NCI-H1694 treated with DMSO at 0.1 percent for 48 hours (cell line): Measurements from ENCODE around the gene ASAH2B.
"Not testable (repeated sequence)": the region's sequence is repeated elsewhere in the genome, so short reads cannot be mapped to it uniquely, and the experiment has no call there.

ENCODE experiments used
- DNase-seq: peaks from one replicate; lab custom pipeline; 2025; lab: John Stamatoyannopoulos, UW

The ASAH2B gene

GRCh38 chr10:50739618-50740292 lies at the start of gene ASAH2B:
TSS of gene ASAH2B (plus strand) at chr10:50739936. CDS start at chr10:50745131, 5,195 bp downstream.
- DNase-seq = peak; percentile 71

- DNase-seq = not testable (repeated sequence)
These were observed 41.9 kb upstream of the ASAH2B start for GRCh38 chr10:50697819-50698218.

GRCh38 chr10:50701947-50702346 lies 37.8 kb upstream of the ASAH2B start:
- DNase-seq = not testable (repeated sequence)

- DNase-seq = not testable (repeated sequence)
These were observed 36.7 kb upstream of the ASAH2B start for GRCh38 chr10:50702997-50703396.

GRCh38 chr10:50704436-50705079 lies 35.2 kb upstream of the ASAH2B start:
- peak; percentile 22 for DNase-seq

- not testable (repeated sequence) for DNase-seq
These were observed 33.7 kb upstream of the ASAH2B start for GRCh38 chr10:50706006-50706405.

GRCh38 chr10:50710241-50710640 lies 29.5 kb upstream of the ASAH2B start:
- not testable (repeated sequence) for DNase-seq

GRCh38 chr10:50723812-50724211 lies 15.9 kb upstream of the ASAH2B start:
- DNase-seq = not testable (repeated sequence)

GRCh38 chr10:50728112-50728511 lies 11.6 kb upstream of the ASAH2B start:
- DNase-seq = not testable (repeated sequence)

GRCh38 chr10:50738987-50739617 lies 634 bp upstream of the ASAH2B start:
- not testable (repeated sequence) for DNase-seq

GRCh38 chr10:50740293-50740648 lies 535 bp downstream of the ASAH2B start:
- DNase-seq = peak; percentile 15

- DNase-seq = not testable (repeated sequence)
These were observed 3.1 kb downstream of the ASAH2B start for GRCh38 chr10:50742820-50743219.

- DNase-seq = not testable (repeated sequence)
These were observed 27.2 kb downstream of the ASAH2B start for GRCh38 chr10:50766774-50767513.

GRCh38 chr10:50772042-50772441 lies 32.3 kb downstream of the ASAH2B start:
- not testable (repeated sequence) for DNase-seq

- not testable (repeated sequence) for DNase-seq
These were observed 35.1 kb downstream of the ASAH2B start for GRCh38 chr10:50774868-50775267.

- DNase-seq = not testable (repeated sequence)
These were observed 40.3 kb downstream of the ASAH2B start for GRCh38 chr10:50780036-50780435.

GRCh38 chr10:50782017-50782416 lies 42.3 kb downstream of the ASAH2B start:
- not testable (repeated sequence) for DNase-seq

GRCh38 chr10:50787962-50788361 lies 48.2 kb downstream of the ASAH2B start:
- DNase-seq = not testable (repeated sequence)

- peak; percentile 2 for DNase-seq
These were observed 49.5 kb downstream of the ASAH2B start for GRCh38 chr10:50788951-50789945.

GRCh38 chr10:50794490-50794889 lies 54.8 kb downstream of the ASAH2B start:
- no peak for DNase-seq

- DNase-seq = no peak
These were observed 57.0 kb downstream of the ASAH2B start for GRCh38 chr10:50796693-50797092.
